ENCODE data around the gene SLC44A4. TPM values are rescaled to one million over a fixed set of nuclear protein-coding genes. Genes with fewer than 3 reads are reported as not detected.

Gene SLC44A4
- polyA plus RNA-seq, 1 of the 3 experiments (the other 2 are of a cell fraction), result 0.26 TPM

- WGBS (ENCODE audit: low lambda C conversion rate), result 71% methylated on average over 22 of the region's 29 CpGs
- Histone ChIP-seq H3K9me2 (no peaks in the 10 kb centered on the region), H3K4me1 (ENCODE audit: control insufficient read depth in 1 of 2, insufficient read depth in 2 of 2, low read depth in 1 of 2, low read length in 1 of 2) (peaks cover 5 to 40% of the 10 kb centered on the region in 2 experiments), H3K79me2 (ENCODE audit: insufficient read depth) (peaks cover 20% of the 10 kb centered on the region; the same call in 1 of the 2 replicates), H3F3A (replicated peaks; ENCODE audit: insufficient read depth) (peaks cover 13% of the 10 kb centered on the region), H3K27ac (ENCODE audit: low read depth in 2 of 2, low read length in 1 of 2) (peak overlapping the region; percentile 17 to 92; a peak in 3 of 4 replicates), H3K9me3 (no peaks in the 10 kb centered on the region), H3K4me2 (peak overlapping the region; percentile 77), H4K20me1 (ENCODE audit: insufficient read depth) (no peaks in the 10 kb centered on the region), H3K4me3 (ENCODE audit: low read depth in 2 of 2, low read length in 1 of 2) (peak overlapping the region; percentile 60 to 67), H3K27me3 (ENCODE audit: insufficient read depth) (no peaks in the 10 kb centered on the region), H3K9ac (peak overlapping the region; percentile 62; the same call in 1 of the 2 replicates), H3K36me3 (replicated peaks in 1 of 2; ENCODE audit: control insufficient read depth in 1 of 2, insufficient read depth in 2 of 2, low read length in 1 of 2) (peaks cover under 1% of the 10 kb centered on the region in 2 experiments), H2AFZ (ENCODE audit: low read depth) (no peak overlapping the region)
- CTCF ChIA-PET, result interaction anchor here (0.8 to 1.8 kb wide), 3 partner anchors 12 to 1223 kb away, joined by 3 to 6 read pairs (median 3); no protein-coding TSS in a partner anchor
- TF ChIP-seq RFX5 (IDR thresholded peaks at IDR 0.05; ENCODE audit: low read length) (no peak), MAX (IDR thresholded peaks at IDR 0.05; ENCODE audit: low read depth) (0 out of 2 replicates have a peak, but pooled peaks have one; percentile 5), REST (IDR thresholded peaks at IDR 0.05; ENCODE audit: low read depth, low read length) (no peak), ZBTB33 (IDR thresholded peaks at IDR 0.05; ENCODE audit: borderline replicate concordance, low read depth) (no peak), MEF2A (IDR thresholded peaks at IDR 0.05; ENCODE audit: borderline replicate concordance, low read depth) (0 out of 2 replicates have a peak, but pooled peaks have one; percentile 6), FOXM1 (IDR thresholded peaks at IDR 0.05; ENCODE audit: low read depth) (no peak), SIN3A (IDR thresholded peaks at IDR 0.05; ENCODE audit: borderline replicate concordance, low read depth, low read length) (no peak), CTCF (IDR thresholded peaks at IDR 0.05) (no peak), FOSL2 (IDR thresholded peaks at IDR 0.05; ENCODE audit: borderline replicate concordance, low read depth) (no peak)
- no peak for DNase-seq
- POLR2A ChIA-PET, result interaction anchor here (0.6 kb wide), 1 partner anchor 220 kb away, joined by 3 read pairs; the partner anchor contains the start of gene LY6G5C
Observed at GRCh38 chr6:31900917-31901414, 22.2 kb upstream of the SLC44A4 start.
